B cell (primary cell): ENCODE results near the gene FAM81A.

Experiments used
- EZH2 ChIP-seq: IDR thresholded peaks from 2 replicates; pipeline ENCODE4 v1.6.1; 2012; ENCODE audit warnings: borderline replicate concordance, low read depth, mild to moderate bottlenecking, moderate library complexity, low read length; ENCODE audit not compliant: insufficient read depth, poor library complexity, severe bottlenecking
- TF ChIP-seq, protein P1 (sequence below): fragments of 200-600 bp; IDR thresholded peaks from one replicate; pipeline ENCODE4 v1.8.0; 2022; ENCODE audit warnings: antibody characterized with exemption, mild to moderate bottlenecking

DNA sequence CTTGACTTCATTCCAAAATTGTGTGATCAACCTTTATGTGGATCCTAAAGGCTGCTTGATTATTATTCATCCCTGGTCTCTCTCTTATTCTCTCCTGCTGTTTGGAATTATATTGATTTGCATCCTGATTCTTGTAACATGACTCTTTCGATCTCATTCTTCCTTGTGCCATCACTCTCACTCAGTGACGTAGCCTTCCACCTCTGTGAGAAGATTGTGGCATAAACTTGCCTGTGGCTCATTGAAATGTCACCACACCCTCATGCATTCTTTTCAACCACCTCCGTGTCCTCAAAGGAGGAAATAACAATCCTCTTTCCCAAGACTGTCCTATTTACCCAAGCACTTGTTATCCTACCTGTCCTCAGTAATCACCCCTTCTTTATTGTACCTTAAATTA is 132.3 kb downstream of the FAM81A start:
- TF ChIP-seq, protein P1, sequence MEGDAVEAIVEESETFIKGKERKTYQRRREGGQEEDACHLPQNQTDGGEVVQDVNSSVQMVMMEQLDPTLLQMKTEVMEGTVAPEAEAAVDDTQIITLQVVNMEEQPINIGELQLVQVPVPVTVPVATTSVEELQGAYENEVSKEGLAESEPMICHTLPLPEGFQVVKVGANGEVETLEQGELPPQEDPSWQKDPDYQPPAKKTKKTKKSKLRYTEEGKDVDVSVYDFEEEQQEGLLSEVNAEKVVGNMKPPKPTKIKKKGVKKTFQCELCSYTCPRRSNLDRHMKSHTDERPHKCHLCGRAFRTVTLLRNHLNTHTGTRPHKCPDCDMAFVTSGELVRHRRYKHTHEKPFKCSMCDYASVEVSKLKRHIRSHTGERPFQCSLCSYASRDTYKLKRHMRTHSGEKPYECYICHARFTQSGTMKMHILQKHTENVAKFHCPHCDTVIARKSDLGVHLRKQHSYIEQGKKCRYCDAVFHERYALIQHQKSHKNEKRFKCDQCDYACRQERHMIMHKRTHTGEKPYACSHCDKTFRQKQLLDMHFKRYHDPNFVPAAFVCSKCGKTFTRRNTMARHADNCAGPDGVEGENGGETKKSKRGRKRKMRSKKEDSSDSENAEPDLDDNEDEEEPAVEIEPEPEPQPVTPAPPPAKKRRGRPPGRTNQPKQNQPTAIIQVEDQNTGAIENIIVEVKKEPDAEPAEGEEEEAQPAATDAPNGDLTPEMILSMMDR, result no peak
- no peak for TF ChIP-seq EZH2
